ENCODE results near the gene TNPO1.

DNA sequence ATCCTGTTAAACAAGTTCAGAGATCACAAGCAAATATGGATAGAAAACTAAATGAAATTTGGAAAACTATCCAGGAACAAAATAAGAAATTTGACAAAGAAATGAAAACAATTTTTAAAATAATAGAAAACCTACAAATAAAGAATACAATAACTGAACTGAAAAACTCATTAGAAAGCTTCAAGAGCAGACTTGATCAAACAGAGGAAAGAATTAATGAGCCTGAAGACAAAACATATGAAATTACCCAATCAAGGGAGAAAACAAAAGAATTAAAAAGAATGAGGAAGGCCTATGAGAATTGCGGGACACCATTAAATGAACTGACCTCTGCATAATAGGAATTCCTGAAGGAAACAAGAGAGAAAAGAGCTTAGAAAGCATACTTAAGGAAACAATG is 39.8 kb upstream of the TNPO1 start:
- TF ChIP-seq, protein P1, sequence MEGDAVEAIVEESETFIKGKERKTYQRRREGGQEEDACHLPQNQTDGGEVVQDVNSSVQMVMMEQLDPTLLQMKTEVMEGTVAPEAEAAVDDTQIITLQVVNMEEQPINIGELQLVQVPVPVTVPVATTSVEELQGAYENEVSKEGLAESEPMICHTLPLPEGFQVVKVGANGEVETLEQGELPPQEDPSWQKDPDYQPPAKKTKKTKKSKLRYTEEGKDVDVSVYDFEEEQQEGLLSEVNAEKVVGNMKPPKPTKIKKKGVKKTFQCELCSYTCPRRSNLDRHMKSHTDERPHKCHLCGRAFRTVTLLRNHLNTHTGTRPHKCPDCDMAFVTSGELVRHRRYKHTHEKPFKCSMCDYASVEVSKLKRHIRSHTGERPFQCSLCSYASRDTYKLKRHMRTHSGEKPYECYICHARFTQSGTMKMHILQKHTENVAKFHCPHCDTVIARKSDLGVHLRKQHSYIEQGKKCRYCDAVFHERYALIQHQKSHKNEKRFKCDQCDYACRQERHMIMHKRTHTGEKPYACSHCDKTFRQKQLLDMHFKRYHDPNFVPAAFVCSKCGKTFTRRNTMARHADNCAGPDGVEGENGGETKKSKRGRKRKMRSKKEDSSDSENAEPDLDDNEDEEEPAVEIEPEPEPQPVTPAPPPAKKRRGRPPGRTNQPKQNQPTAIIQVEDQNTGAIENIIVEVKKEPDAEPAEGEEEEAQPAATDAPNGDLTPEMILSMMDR (IDR thresholded peaks at IDR 0.05 in 4 of 5, conservative IDR thresholded peaks at IDR 0.05 in 1 of 5), result no peak
- TF ChIP-seq POLR2A (IDR thresholded peaks at IDR 0.05), result no peak
